RWPE1 (cell line): Measurements from ENCODE around the gene PSME3IP1.
A peak's percentile ranks its signal among the peaks of the same experiment; 100 is the strongest.

Experiments
- CTCF ChIA-PET: fragments of 350-600 bp; sonication (Branson Sonifier 250); formaldehyde crosslinking; extraction: SDS; loops from one replicate; lab custom pipeline; 2021; lab: Yijun Ruan, JAX
- POLR2A ChIA-PET: fragments of 400-600 bp; formaldehyde crosslinking; extraction: SDS; loops from one replicate; lab custom pipeline; 2020; ENCODE audit warnings: antibody characterized with exemption; ENCODE audit not compliant: low non-redundant PET; lab: Yijun Ruan, JAX
- DNase-seq: peaks from one replicate; pipeline ENCODE4 v3.0.0; 2012; ENCODE audit warnings: low spot score
- H3K27ac ChIP-seq: fragments of 450-650 bp; 2 replicates; pipeline ENCODE4 v1.5.1; 2017
- TF ChIP-seq, protein P1 (sequence below): fragments of 450-650 bp; conservative IDR thresholded peaks from 2 replicates; pipeline ENCODE4 v1.5.1; 2017; ENCODE audit warnings: low read depth, mild to moderate bottlenecking

The PSME3IP1 gene

DNA sequence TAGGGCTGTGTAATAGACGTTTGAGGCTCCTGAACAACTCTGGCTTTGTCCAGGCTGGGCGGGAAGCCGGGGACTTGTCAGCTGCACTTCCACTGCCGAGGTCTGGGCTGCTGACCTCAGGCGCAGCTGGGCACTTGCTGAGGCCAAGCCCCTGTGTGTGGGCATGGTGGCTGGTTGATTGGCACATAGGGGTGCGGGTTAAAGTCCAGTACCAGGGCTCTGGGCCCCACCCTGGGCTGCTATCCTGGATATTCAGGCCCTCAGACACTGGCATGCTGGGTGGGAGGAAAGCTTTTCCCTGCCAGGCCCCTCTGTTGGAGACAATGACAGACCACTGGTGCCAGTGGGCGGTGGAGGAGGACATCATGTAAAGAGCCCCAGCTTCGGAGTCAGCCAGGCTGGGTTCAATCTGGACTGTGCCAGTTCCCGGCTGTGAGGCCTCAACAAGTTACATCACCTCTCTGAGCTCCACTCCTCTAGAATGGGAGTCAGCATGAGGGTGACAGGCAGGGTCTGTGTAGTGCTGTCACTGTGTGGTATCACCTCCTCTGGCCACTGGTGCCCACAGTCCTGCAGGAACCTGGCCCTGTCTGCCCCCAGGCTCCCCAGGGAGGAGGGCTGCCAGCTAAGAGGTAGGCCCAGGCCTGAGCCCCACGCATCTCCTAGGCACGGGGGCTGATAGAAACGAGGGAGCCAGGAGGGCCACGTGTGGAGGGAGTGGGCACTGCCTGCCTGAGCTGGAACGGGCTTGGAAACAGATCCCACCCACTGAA, 42.5 kb downstream of the PSME3IP1 start:
- no peak for DNase-seq
- ChIA-PET CTCF (interaction anchor here (1.0 to 1.1 kb wide), 2 partner anchors 11 to 60 kb away, joined by 3 read pairs; no protein-coding TSS in a partner anchor), POLR2A (no interaction called here)
- H3K27ac ChIP-seq = peak overlapping the region; percentile 18
- TF ChIP-seq, protein P1, sequence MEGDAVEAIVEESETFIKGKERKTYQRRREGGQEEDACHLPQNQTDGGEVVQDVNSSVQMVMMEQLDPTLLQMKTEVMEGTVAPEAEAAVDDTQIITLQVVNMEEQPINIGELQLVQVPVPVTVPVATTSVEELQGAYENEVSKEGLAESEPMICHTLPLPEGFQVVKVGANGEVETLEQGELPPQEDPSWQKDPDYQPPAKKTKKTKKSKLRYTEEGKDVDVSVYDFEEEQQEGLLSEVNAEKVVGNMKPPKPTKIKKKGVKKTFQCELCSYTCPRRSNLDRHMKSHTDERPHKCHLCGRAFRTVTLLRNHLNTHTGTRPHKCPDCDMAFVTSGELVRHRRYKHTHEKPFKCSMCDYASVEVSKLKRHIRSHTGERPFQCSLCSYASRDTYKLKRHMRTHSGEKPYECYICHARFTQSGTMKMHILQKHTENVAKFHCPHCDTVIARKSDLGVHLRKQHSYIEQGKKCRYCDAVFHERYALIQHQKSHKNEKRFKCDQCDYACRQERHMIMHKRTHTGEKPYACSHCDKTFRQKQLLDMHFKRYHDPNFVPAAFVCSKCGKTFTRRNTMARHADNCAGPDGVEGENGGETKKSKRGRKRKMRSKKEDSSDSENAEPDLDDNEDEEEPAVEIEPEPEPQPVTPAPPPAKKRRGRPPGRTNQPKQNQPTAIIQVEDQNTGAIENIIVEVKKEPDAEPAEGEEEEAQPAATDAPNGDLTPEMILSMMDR = no peak

DNA sequence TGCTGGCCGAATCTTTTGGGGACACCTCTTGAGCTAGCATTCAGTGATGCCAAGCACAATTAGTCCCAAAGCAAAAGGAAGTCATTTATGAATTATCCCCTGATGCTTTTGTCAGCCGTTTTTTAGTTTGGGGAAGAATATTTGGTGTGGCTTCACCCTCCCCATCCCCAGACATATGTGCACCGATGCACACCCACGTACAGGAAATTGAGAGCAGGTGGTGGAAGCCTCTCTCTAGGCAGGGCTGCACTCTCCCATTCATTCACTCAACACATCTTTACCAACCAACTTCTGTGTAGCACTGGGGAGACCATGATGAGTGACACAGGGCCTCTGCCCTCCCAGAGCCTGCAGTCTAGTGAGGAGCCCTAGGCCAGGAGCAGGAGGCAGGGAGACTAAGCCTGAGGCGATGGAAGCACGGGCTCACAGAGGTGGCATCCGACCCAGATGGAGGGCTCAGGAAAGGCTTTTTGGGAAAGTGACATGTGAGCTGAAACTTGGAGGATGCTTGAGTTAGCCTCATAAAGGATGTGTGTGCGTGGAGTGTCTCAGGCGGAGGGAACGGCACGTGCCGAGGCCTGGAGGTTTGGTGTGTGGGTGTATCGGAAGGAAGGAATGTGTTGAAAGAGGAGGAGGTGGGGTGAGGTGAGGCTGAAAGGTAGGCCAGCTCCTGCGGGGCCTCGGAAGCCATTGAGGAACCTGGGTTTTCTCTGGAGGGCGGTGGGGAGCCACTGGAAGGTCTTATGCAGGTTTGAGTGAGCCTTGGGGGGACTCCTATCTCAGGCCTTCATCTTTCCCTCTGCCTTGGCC, 43.8 kb downstream of the PSME3IP1 start:
- DNase-seq = peak; percentile 42
- TF ChIP-seq, protein P1 = no peak
- CTCF ChIA-PET = no interaction called here
- no peak overlapping the region; the same call in 1 of the 2 replicates for H3K27ac ChIP-seq
- POLR2A ChIA-PET = no interaction called here

DNA sequence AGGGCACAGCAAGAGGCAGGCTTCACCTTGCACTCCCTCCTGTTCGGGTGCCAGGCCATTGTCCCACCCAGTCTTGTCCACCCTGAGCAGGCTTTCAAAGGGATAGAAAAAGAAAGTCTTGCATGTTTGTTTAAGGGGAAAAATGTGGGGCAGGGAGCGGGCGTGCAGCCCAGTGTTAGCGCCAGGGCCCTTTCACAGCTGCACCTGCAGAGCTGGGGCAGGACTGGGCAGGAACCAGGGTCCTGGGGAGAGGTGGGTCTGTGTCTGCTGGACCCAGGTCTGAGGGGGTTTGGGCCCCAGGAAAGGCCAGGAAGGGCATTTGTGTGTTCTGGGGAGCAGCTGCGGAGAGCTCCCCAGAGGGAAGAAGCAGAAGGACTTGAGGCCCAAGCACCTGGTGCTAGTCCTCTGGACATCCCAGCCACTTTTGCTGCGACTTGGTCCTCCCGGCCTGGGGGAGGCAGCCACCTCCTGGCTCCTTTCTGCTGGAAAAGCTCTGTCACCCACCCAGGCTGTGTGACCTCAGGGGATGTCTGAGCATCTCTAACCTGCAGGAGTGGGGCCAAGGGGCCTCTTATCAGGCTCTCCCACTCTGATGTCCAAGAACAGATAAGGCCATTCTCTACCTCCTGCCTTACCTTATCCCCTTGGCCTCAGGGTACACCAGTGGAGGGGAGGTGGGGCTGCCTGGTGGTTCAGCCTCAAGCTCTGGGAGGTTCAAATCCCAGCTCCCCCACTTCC, 44.7 kb downstream of the PSME3IP1 start:
- TF ChIP-seq, protein P1 = no peak
- H3K27ac ChIP-seq = peak overlapping the region; percentile 81
- POLR2A ChIA-PET = no interaction called here
- DNase-seq = no peak
- CTCF ChIA-PET = no interaction called here

DNA sequence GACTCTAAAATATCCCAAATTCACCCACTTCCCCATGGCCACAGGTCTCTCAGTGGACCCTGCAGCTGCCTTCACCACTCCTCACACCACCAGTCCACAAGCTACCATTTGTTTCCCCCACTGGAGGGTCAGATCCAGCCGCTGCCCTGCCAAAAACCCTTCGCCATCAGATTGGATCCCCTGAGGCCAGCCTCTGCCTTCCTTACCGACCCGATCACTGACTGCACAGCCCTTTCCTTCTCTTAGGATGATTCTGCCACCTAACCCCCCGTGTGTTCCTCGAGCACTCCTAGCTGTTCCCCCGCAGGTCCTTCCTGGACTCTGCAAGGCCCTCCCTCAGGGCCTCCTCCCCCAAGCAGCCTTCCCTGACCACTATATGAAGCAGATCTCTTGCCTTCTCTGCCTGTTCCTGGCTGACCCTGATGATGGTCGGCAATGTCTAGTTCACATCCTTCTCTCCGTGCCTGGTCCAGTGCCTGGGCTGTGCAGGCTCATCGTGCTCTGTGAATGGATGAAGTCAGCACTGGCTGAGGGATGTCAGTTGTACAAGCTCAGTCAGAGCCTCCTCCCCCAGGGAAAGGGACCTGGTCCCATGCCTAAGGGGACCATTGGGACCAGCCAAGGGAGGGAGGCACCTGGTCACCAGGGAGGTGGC, 47.4 kb downstream of the PSME3IP1 start:
- DNase-seq = no peak
- POLR2A ChIA-PET = no interaction called here
- CTCF ChIA-PET = interaction anchor here (1.4 kb wide), 1 partner anchor 46 kb away, joined by 4 read pairs; the partner anchor contains the start of gene CPNE2
- TF ChIP-seq, protein P1 = no peak
- peak overlapping the region; percentile 13; the same call in 1 of the 2 replicates for H3K27ac ChIP-seq

DNA sequence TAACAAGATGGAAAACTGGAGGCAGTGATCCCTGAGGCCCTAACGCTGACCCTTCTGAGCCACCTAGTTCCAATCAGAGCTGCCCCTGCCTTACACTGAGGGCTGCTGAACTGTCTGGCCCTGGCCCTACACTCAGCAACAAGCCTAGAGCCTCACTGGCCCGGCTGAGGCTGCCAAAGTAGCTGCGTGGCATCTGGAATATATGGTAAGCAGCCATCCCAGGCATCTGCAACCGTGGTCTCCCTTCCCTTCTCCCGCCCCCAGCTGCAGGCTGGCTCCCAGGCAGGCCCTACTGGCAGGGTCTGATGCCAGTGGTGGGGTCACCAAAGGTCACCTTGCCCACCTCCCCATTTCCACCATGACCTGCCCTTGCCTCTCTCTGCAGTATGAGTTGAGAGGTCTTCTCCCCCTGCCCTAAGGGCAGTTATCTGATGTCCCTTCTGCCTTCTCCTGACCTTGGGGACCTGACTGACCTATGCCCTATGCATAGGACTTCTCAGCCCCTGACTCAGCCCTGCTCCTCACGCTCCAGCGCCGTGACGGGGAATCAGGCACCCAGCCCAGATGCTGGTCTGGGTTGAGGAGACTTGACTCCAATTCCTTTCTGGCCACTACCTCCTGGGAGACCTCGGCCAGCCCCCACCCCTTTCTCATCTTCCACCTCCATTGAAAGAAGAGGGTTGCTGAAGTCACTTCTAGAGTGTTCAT, 48.1 kb downstream of the PSME3IP1 start:
- ChIA-PET CTCF (interaction anchor here (1.4 kb wide), 1 partner anchor 45 kb away, joined by 4 read pairs; the partner anchor contains the start of gene CPNE2), POLR2A (no interaction called here)
- no peak for DNase-seq
- peak overlapping the region; percentile 13 for H3K27ac ChIP-seq
- TF ChIP-seq, protein P1 = no peak
